ENCODE data around the gene TTC36.

DNA sequence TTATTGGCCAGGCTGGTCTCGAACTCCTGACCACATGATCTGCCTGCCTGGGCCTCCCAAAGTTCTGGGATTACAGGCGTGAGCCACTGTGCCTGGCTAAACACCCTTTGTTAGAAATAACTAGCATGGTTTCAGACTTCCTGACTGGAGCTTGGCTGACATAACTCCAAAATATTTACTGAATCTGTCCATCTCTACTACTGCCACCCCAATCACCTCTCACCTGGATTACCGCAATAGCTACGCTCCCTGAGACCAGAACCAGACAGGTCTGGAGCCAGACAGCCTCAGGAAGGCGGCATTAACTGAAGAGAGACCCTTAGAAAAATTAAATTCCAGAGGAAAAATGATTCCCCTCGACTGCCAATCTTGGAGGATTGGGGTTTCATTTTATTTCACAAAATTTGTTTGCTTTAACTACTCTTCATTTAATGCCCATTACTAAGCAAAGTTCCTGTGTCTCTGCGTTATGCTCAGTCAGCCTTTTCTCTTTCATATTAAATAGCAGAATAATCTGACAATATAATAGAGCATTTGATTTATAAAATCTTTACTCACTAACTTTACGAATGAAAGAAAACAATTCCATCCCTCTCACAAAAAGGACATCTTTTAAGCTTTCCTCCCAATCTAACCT is 16.9 kb downstream of the TTC36 start:
- TF ChIP-seq CTCF (IDR thresholded peaks at IDR 0.05; ENCODE audit: insufficient read depth, low read length) (no peak), POLR2AphosphoS5 (IDR thresholded peaks at IDR 0.05; ENCODE audit: low read depth) (no peak), SPI1 (IDR thresholded peaks at IDR 0.05; ENCODE audit: borderline replicate concordance, low read depth) (no peak), GABPA (IDR thresholded peaks at IDR 0.05; ENCODE audit: low read depth) (no peak)
- TF ChIP-seq, protein P1, sequence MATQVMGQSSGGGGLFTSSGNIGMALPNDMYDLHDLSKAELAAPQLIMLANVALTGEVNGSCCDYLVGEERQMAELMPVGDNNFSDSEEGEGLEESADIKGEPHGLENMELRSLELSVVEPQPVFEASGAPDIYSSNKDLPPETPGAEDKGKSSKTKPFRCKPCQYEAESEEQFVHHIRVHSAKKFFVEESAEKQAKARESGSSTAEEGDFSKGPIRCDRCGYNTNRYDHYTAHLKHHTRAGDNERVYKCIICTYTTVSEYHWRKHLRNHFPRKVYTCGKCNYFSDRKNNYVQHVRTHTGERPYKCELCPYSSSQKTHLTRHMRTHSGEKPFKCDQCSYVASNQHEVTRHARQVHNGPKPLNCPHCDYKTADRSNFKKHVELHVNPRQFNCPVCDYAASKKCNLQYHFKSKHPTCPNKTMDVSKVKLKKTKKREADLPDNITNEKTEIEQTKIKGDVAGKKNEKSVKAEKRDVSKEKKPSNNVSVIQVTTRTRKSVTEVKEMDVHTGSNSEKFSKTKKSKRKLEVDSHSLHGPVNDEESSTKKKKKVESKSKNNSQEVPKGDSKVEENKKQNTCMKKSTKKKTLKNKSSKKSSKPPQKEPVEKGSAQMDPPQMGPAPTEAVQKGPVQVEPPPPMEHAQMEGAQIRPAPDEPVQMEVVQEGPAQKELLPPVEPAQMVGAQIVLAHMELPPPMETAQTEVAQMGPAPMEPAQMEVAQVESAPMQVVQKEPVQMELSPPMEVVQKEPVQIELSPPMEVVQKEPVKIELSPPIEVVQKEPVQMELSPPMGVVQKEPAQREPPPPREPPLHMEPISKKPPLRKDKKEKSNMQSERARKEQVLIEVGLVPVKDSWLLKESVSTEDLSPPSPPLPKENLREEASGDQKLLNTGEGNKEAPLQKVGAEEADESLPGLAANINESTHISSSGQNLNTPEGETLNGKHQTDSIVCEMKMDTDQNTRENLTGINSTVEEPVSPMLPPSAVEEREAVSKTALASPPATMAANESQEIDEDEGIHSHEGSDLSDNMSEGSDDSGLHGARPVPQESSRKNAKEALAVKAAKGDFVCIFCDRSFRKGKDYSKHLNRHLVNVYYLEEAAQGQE (IDR thresholded peaks at IDR 0.05; ENCODE audit: insufficient replicate concordance, low read depth): no peak

All from HL-60 (cell line).